ENCODE results near the gene SLC35G3. TPM values are rescaled to one million over a fixed set of nuclear protein-coding genes. Genes with fewer than 3 reads are reported as not detected.
"Not testable (repeated sequence)": the region's sequence is repeated elsewhere in the genome, so short reads cannot be mapped to it uniquely, and the experiment has no call there.

The SLC35G3 gene
- polyA plus RNA-seq, 2 of the 4 experiments (the other 2 are of a cell fraction): not detected

- Histone ChIP-seq H3K27ac (no peak overlapping the region), H3K4me3 (no peak overlapping the region), H3K4me2 (no peak overlapping the region), H3K4me1 (peaks cover 6% of the 10 kb centered on the region; the same call in 2 of the 3 replicates), H3K9me3 (no peaks in the 10 kb centered on the region)
- CTCF ChIA-PET: interaction anchor here (1.1 to 13.9 kb wide), 5 partner anchors 8 to 756 kb away, joined by 3 to 308 read pairs (median 3); partner anchors contain the start of gene SLFN12L
- FAIRE-seq: no peak
- POLR2A ChIA-PET: interaction anchor here (0.6 kb wide), 1 partner anchor 111 kb away, joined by 3 read pairs; no protein-coding TSS in a partner anchor
- DNase-seq (ENCODE audit: low read depth in 1 of 2, low spot score in 1 of 2): no peak
- 53% methylated on average over 9 of the region's 9 CpGs for WGBS (ENCODE audit: missing lambda C conversion rate)
- TF ChIP-seq HDAC2 (IDR thresholded peaks at IDR 0.05): no peak
- ATAC-seq: no peak
Observed at GRCh38 chr17:35175638-35176415, 18.4 kb downstream of the SLC35G3 start.

- no peak for FAIRE-seq
- CTCF ChIA-PET: interaction anchor here (0.6 to 13.9 kb wide), 5 partner anchors 9 to 363 kb away, joined by 3 to 308 read pairs (median 3); partner anchors contain the start of gene SLFN12L
- Histone ChIP-seq H3K4me1 (peaks cover 6% of the 10 kb centered on the region; the same call in 2 of the 3 replicates), H3K9me3 (no peaks in the 10 kb centered on the region), H3K4me3 (no peak overlapping the region), H3K4me2 (no peak overlapping the region), H3K27ac (no peak overlapping the region)
- WGBS (ENCODE audit: missing lambda C conversion rate): 67% methylated on average over 2 of the region's 2 CpGs
- no peak for TF ChIP-seq ZFP36 (IDR thresholded peaks at IDR 0.05; ENCODE audit: borderline replicate concordance, partially characterized antibody)
- no peak for TF ChIP-seq HES2 (IDR thresholded peaks at IDR 0.05)
- TF ChIP-seq SMC3 (IDR thresholded peaks at IDR 0.05): no peak
- TF ChIP-seq, protein P1, sequence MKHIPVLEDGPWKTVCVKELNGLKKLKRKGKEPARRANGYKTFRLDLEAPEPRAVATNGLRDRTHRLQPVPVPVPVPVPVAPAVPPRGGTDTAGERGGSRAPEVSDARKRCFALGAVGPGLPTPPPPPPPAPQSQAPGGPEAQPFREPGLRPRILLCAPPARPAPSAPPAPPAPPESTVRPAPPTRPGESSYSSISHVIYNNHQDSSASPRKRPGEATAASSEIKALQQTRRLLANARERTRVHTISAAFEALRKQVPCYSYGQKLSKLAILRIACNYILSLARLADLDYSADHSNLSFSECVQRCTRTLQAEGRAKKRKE (CRISPR knock-in tag; IDR thresholded peaks at IDR 0.05; ENCODE audit: low read depth): no peak
- TF ChIP-seq MYC (IDR thresholded peaks at IDR 0.05; ENCODE audit: borderline replicate concordance, low read length): no peak
- no peak for TF ChIP-seq ELK1 (IDR thresholded peaks at IDR 0.05; ENCODE audit: low read depth, low read length)
- no peak for TF ChIP-seq RAD21 (conservative IDR thresholded peaks at IDR 0.05 in 1 of 2, IDR thresholded peaks at IDR 0.05 in 1 of 2)
- TF ChIP-seq HOXB5 (CRISPR knock-in tag; IDR thresholded peaks at IDR 0.05): no peak
- TF ChIP-seq, protein P2, sequence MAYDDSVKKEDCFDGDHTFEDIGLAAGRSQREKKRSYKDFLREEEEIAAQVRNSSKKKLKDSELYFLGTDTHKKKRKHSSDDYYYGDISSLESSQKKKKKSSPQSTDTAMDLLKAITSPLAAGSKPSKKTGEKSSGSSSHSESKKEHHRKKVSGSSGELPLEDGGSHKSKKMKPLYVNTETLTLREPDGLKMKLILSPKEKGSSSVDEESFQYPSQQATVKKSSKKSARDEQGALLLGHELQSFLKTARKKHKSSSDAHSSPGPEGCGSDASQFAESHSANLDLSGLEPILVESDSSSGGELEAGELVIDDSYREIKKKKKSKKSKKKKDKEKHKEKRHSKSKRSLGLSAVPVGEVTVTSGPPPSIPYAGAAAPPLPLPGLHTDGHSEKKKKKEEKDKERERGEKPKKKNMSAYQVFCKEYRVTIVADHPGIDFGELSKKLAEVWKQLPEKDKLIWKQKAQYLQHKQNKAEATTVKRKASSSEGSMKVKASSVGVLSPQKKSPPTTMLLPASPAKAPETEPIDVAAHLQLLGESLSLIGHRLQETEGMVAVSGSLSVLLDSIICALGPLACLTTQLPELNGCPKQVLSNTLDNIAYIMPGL (CRISPR knock-in tag; IDR thresholded peaks at IDR 0.05; ENCODE audit: borderline replicate concordance): no peak
- TF ChIP-seq HOXB13 (CRISPR knock-in tag; IDR thresholded peaks at IDR 0.05; ENCODE audit: low read depth): no peak
- no peak for TF ChIP-seq CEBPB (IDR thresholded peaks at IDR 0.05)
- TF ChIP-seq, protein P3, sequence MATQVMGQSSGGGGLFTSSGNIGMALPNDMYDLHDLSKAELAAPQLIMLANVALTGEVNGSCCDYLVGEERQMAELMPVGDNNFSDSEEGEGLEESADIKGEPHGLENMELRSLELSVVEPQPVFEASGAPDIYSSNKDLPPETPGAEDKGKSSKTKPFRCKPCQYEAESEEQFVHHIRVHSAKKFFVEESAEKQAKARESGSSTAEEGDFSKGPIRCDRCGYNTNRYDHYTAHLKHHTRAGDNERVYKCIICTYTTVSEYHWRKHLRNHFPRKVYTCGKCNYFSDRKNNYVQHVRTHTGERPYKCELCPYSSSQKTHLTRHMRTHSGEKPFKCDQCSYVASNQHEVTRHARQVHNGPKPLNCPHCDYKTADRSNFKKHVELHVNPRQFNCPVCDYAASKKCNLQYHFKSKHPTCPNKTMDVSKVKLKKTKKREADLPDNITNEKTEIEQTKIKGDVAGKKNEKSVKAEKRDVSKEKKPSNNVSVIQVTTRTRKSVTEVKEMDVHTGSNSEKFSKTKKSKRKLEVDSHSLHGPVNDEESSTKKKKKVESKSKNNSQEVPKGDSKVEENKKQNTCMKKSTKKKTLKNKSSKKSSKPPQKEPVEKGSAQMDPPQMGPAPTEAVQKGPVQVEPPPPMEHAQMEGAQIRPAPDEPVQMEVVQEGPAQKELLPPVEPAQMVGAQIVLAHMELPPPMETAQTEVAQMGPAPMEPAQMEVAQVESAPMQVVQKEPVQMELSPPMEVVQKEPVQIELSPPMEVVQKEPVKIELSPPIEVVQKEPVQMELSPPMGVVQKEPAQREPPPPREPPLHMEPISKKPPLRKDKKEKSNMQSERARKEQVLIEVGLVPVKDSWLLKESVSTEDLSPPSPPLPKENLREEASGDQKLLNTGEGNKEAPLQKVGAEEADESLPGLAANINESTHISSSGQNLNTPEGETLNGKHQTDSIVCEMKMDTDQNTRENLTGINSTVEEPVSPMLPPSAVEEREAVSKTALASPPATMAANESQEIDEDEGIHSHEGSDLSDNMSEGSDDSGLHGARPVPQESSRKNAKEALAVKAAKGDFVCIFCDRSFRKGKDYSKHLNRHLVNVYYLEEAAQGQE (IDR thresholded peaks at IDR 0.05): no peak
- TF ChIP-seq NPAS2 (CRISPR knock-in tag; IDR thresholded peaks at IDR 0.05; ENCODE audit: borderline replicate concordance): no peak
- ATAC-seq: no peak; a peak in 1 of 6 replicates
- POLR2A ChIA-PET: no interaction called here
- no peak for DNase-seq (ENCODE audit: low read depth in 1 of 2, low spot score in 1 of 2)
Observed at GRCh38 chr17:35174835-35175334, 19.3 kb downstream of the SLC35G3 start.

- CTCF ChIA-PET: interaction anchor here (0.7 to 13.9 kb wide), 5 partner anchors 28 to 576 kb away, joined by 3 to 308 read pairs (median 4); partner anchors contain the start of gene SLFN12L
- not testable (repeated sequence) for H3K4me2 ChIP-seq; H3K27ac ChIP-seq; H3K4me1 ChIP-seq; ATAC-seq; H3K4me3 ChIP-seq; FAIRE-seq; H3K9me3 ChIP-seq; DNase-seq (ENCODE audit: low read depth in 1 of 2, low spot score in 1 of 2)
- 83% methylated on average over 3 of the region's 3 CpGs for WGBS (ENCODE audit: missing lambda C conversion rate)
- POLR2A ChIA-PET: interaction anchor here (0.6 kb wide), 1 partner anchor 476 kb away, joined by 3 read pairs; no protein-coding TSS in a partner anchor
Observed at GRCh38 chr17:35172321-35172720, 21.9 kb downstream of the SLC35G3 start.
